HG02885 (cell line): ENCODE results near the gene PLTP.
"Not testable (repeated sequence)": the region's sequence is repeated elsewhere in the genome, so short reads cannot be mapped to it uniquely, and the experiment has no call there.

ENCODE experiments used
- ATAC-seq: cut with Tn5 transposase; IDR thresholded peaks from one replicate; pipeline ENCODE4 v1.9.1; 2021; ENCODE audit warnings: mild to moderate bottlenecking; ENCODE audit not compliant: unreplicated experiment, poor library complexity

Gene PLTP

DNA sequence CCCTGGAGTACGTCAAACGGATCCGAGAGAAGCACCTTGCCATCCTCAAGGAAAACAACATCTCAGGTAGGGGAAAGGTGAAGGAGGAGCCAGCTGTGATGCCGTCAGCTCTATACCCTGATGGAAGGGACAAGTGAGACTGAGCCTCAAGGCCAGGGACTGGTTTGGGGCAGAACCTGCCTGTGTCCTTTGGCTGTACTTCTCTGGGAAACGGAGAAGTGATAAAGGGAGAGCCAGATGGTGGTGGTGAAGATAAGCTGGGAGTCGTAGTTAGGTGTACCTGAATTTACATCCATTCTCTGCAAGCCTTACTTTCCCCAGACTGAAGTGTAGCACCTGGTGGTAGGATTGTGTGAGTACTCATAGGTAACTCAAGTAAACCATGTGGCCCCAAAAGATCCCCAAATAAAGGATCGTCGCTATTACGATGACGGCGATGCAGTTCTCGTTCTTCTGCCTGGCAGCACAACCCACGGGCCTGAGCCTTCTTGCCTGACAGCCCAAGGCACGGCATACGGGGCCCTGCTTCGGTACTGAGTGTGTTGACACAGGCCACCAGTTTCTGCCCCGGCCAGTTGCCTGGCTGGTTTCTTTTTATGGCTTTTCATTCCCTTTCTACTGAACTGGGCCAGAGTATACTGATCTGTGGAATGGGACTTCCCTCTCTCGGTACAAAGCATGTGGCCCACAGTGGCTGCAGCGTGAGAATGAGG, 33.2 kb upstream of the PLTP start:
- no peak for ATAC-seq

GRCh38 chr20:45944151-45944964, 32.4 kb upstream of the PLTP start:
- ATAC-seq = no peak

DNA sequence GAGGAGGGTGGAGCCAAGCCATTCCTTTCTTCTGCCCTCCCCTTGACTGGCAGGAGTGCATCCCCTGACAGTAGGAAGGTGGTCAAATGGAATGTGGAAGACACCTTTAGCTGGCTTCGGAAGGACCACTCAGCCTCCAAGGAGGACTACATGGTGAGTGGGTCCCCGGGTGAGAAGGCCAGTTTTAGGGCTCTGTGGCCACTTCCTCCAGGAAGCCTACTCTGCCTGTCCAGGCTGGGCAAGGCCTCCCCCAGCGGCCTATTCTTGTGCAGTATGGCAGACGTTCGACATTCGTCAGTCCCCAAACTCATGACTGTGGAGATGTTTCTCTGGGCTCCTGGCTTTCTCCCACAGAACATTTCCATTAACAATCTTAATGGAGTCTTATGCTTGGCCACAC, 31.7 kb upstream of the PLTP start:
- ATAC-seq = no peak

DNA sequence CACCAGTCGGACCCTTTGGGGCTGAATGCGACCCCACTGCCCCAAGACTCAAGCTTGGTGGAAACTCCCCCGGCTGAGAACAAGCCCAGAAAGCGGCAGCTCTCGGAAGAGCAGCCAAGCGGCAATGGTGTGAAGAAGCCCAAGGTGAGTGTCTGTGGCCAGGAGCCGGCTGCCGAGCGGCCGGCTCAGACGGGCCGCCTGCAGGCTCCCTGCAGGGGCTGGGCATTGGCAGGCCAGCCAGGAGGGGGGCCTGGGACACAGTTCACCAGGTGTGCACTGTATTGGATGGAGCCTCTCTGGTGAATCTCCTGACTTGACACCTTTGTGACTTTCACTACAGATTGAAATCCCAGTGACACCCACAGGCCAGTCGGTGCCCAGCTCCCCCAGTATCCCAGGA, 28.5 kb upstream of the PLTP start:
- ATAC-seq = no peak

DNA sequence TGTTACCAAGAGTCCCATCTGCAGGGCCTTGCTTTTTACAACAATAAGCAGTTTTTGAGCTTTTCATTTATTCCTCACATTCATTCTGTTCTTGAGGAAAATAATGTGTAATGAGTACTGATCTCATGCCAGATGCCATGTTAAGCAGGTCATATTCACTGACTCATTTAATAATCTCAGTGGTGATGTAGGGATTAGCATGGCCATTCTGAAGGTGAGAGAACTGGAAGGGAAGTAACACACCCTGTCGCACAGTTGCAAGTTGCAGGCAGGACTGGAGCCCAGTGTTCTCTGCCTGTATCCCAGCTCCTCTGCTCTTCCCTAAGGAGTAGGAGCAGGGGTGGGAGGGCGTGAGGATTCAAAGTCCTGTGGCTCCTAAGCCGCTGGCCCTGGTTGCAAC, 28.1 kb upstream of the PLTP start:
- no peak for ATAC-seq

- ATAC-seq = no peak
Observed at GRCh38 chr20:45938727-45939438, 26.9 kb upstream of the PLTP start.

DNA sequence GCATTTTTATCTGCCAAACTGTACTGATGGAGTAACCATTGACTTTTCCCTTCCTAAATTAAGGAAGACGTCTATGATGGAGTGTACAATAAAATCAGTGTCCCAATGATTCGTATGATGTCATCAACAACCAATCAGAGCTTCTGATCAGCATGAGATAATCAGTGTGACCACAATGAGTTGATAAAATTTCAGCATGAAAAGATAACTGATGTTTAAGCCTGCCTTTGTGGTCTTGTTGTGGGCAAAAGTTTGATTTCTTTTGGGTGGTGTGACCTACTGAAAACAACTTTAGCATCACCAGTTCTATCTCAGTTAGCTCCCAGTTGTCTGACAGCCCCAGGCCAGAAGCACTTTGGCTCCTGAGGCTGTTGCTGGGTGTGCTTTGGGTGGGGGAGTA, 25.8 kb upstream of the PLTP start:
- ATAC-seq = no peak

DNA sequence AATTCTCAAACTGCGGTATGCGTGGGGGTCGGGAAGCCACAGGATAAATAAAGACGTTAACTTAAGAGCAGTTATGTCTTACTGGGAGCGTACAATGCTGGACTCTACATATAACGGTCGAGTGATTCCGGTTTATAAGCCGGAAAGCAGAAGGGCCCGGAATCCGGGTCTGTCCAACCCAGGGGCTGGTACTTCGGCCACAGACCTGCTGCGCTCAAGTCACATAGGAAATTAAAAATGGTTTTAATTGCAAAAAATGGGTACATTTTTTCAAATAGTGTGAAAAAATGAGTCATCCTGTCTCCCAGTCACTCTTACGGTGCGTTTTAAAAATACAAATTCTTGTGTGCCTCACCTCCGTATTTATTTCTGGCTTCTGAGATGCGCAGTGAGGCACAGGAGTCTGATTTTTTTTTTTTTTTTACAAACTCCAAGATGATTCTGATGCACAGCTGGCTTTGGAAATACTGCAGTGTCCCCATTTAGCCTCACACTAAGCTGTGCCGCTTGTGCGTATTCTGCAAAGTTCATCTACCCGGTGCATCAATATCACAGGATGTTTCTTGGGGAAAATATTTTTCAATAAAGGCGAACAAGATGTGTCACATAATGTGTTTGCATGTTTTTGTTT, 23.6 kb upstream of the PLTP start:
- ATAC-seq = no peak

DNA sequence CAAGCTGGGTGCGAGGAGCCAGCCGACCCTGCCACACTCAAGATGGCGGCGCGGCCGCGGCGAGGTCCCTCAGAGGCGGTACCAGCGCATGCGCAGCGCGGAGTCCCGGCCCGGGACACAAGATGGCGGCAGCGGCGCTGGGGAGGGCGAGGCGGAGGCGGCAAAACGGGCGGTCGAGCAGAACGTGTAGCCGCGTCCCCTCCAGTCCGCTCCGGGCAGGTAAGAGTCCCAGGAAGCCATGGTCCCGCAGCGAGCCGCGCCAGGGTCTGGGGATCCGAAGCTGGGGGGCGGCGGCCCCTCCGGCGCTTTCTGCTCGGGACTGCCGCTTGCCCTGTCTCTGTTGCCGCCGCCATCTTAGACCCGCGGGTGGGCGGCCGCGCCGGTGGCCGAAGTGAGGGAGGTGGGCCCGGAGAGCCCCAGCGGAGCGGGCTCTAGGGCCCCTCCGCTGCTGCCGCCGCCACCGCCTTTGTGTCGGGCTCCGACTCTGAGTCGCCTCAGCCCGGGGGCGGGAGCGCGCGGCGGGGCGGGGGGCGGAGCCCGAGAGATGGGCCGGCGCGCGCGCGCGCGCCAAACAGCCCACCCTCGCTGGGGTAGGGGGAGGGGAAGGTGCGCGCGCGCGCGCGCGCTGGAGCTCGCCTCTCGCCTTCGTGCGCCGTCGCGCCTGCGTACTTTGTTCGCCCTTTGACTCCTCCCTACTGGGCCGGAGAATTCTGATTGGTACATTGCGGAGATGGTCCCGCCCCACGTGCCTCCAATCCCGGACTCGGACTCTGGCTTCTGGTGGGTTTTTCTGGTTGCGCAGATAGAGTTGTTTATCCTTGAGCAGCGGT, 22.8 kb upstream of the PLTP start, which contains the start of gene PCIF1:
PCIF1 (plus strand) TSS at position 98 of the 830 bp plus-strand sequence. CDS start 4,317 bp downstream, outside the sequence.
- ATAC-seq = peak; percentile 87

DNA sequence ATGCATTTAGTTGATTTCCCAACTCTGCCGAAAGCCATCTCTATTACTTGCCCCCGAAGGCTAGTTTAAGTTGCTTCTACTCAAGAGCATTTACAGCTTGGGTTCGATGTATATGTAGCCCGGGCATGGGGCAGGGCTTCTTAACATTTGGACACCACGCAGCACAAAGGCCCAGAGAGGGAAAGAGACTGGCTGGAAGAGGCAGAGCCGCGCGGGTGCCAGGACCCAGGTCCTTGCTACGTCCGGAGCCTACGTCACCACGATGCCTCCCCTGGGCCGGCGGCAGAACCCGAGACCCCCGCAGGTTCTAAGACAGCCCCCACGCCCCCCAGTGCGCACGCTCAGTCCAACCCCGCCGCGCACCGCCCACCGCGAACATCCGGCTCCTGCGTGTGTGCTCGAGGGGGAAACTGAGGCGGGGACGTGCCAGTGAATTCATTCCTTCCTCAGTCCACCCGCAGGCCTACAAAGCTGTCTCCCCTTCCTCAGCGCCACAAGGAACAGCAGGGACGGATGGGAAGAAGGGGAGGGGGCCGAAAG, 22.2 kb upstream of the PLTP start:
- ATAC-seq = peak; percentile 14

DNA sequence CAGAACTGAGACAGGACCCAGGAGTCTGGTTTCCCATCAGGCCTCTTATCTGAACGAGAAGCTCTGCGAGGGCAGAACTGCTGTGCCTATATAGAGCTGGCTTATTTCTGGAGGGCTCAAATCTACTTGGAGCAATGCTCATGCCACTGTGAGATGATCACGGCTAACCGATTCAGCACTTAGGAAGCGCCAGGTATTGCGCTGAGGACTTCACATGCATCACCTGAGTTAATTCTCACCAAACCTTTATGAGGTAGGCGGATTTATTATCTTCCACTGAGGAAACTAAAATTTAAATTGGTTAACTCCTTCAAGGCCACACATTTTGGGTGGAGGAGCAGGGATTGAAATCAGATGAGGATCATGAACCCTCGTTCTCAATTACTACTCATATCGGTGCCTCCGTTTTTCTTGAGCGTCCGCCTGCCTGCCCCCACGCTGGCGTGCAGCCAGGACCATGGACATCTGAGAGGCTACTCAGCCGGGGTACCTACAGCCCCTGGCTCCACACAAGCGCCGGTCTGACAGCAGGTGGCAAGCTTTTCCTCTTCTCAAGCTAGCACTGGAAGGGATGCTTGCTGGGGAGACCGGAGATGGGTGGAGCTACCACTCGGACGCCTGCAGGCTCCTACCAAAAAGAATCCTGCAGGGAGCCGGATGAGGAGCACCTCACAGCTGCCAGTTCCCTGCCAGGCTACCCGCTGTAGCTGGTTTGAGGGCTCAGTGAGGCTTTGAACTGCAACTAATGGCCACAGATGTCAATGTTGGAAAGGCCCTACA, 21.5 kb upstream of the PLTP start:
- no peak for ATAC-seq

DNA sequence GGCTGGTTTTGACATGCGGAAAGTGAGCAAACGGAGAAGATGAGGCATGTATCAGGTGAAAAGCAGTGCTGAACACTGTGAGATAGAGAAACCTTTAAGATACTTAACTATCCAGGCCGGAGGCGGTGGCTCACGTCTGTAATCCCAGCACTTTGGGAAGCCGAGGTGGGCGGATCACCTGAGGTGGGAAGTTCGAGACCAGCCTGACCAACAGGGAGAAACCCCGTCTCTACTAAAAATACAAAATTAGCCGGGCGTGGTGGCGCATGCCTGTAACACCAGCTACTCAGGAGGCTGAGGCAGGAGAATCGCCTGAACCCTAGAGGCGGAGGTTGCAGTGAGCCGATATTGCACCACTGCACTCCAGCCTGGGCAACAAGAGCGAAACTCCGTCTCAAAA, 19.7 kb upstream of the PLTP start:
- ATAC-seq = not testable (repeated sequence)

- no peak for ATAC-seq
Observed at GRCh38 chr20:45927071-45927878, 15.3 kb upstream of the PLTP start.

- no peak for ATAC-seq
Observed at GRCh38 chr20:45926731-45927070, 14.7 kb upstream of the PLTP start.

- no peak for ATAC-seq
Observed at GRCh38 chr20:45925821-45926506, 14.0 kb upstream of the PLTP start.

DNA sequence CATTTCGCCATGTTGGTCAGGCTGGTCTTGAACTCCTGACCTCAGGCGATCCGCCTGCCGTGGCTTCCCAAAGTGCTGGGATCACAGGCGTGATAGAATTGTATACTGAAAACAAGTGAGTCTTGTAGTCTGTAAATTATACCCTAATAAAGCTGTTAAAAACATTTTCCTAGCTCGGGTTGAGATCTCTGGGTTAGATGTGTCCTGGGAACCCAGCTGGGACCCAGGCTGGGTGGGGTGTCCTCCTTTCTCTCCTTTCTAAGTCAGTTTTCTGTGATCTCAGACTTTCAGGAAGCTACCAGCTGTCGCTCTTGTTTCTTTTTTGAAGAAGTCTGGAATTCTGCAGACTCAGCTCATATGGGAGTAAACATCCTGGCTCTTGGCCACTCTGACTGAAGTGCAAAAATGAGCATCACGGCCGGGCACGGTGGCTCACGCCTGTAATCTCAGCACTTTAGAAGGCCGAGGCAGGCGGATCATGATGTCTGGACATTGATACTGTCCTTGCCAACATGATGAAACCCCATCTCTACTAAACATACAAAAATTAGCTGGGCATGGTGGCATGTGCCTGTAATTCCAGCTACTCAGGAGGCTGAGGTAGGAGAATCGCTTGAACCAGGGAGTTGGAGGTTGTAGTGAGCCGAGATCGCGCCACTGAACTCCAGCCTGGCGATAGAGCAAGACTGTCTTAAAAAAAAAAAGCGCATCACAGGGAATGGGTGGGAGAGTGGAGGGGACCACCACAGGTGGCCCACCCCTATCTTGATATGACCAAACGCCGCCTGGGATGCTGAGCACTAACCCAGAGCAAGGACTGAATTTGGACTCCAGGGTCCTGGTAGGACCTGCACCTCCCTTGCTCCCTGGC, 12.7 kb upstream of the PLTP start:
- ATAC-seq = no peak
